A549 (cell line): ENCODE measurements around the gene PRXL2A.

Experiments used
- MYC ChIP-seq: IDR thresholded peaks from 2 replicates; pipeline ENCODE4 v1.6.1; 2012; ENCODE audit warnings: mild to moderate bottlenecking, inconsistent platforms, low read length, improper control_type of control experiment, borderline replicate concordance
- POLR2A ChIP-seq: IDR thresholded peaks from 2 replicates; pipeline ENCODE4 v1.6.1; 2012; ENCODE audit warnings: mild to moderate bottlenecking, low read length
- POLR2AphosphoS2 ChIP-seq: conservative IDR thresholded peaks from 2 replicates; pipeline ENCODE4 v1.6.1; 2012; ENCODE audit warnings: low read length, improper control_type of control experiment, inconsistent platforms
- RAD21 ChIP-seq, 2 experiments: fragments of >200 bp in 1 of 2; sonication (Bioruptor Twin) in 1 of 2; formaldehyde crosslinking in 1 of 2; IDR thresholded peaks in 1 of 2; conservative IDR thresholded peaks in 1 of 2; 2 replicates in 1 of 2; 3 replicates in 1 of 2; pipeline ENCODE4 v1.6.1; 2012 to 2018; ENCODE audit warnings: inconsistent platforms in 1 of 2
- RNF2 ChIP-seq: fragments of 200-600 bp; sonication (generic); IDR thresholded peaks from 2 replicates; pipeline ENCODE4 v1.6.1; 2016; ENCODE audit warnings: low read depth, mild to moderate bottlenecking, antibody characterized with exemption, moderate library complexity, borderline replicate concordance
- TF ChIP-seq, protein P1 (sequence below): fragments of >200 bp; sonication (Bioruptor Twin); formaldehyde crosslinking; IDR thresholded peaks from 3 replicates; pipeline ENCODE4 v1.5.1; 2016
- TF ChIP-seq, protein P2 (sequence below): IDR thresholded peaks from 2 replicates; pipeline ENCODE4 v1.6.1; 2012

- TF ChIP-seq POLR2A (no peak), RAD21 (conservative IDR thresholded peaks at IDR 0.05 in 1 of 2, IDR thresholded peaks at IDR 0.05 in 1 of 2) (no peak), RNF2 (no peak), POLR2AphosphoS2 (no peak), MYC (no peak)
- TF ChIP-seq, protein P1, sequence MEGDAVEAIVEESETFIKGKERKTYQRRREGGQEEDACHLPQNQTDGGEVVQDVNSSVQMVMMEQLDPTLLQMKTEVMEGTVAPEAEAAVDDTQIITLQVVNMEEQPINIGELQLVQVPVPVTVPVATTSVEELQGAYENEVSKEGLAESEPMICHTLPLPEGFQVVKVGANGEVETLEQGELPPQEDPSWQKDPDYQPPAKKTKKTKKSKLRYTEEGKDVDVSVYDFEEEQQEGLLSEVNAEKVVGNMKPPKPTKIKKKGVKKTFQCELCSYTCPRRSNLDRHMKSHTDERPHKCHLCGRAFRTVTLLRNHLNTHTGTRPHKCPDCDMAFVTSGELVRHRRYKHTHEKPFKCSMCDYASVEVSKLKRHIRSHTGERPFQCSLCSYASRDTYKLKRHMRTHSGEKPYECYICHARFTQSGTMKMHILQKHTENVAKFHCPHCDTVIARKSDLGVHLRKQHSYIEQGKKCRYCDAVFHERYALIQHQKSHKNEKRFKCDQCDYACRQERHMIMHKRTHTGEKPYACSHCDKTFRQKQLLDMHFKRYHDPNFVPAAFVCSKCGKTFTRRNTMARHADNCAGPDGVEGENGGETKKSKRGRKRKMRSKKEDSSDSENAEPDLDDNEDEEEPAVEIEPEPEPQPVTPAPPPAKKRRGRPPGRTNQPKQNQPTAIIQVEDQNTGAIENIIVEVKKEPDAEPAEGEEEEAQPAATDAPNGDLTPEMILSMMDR: no peak
- TF ChIP-seq, protein P2, sequence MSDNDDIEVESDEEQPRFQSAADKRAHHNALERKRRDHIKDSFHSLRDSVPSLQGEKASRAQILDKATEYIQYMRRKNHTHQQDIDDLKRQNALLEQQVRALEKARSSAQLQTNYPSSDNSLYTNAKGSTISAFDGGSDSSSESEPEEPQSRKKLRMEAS: no peak
These were observed 44.3 kb downstream of the PRXL2A start for GRCh38 chr10:80452640-80453039.
